Mucosa of descending colon (tissue), 3 donors: ENCODE measurements around the gene TBX20. TPM values are rescaled to one million over a fixed set of nuclear protein-coding genes. Genes with fewer than 3 reads are reported as not detected.

Experiments
- ATAC-seq: fragments of 200-7000 bp; cut with Tn5 transposase; one replicate; pipeline ENCODE4 v1.9.1; 2020; ENCODE audit warnings: mild to moderate bottlenecking, moderate library complexity
- DNase-seq, 3 donors: peaks; one replicate each; pipeline ENCODE4 v3.0.0-alpha.2; 2020
- H3K36me3 ChIP-seq: fragments of 200-600 bp; one replicate; pipeline ENCODE4 v1.8.0; 2021; ENCODE audit warnings: low read depth, mild to moderate bottlenecking
- H3K4me1 ChIP-seq: fragments of 200-600 bp; one replicate; pipeline ENCODE4 v1.8.0; 2021; ENCODE audit warnings: low read depth, mild to moderate bottlenecking
- H3K4me3 ChIP-seq: fragments of 200-600 bp; one replicate; pipeline ENCODE4 v1.8.0; 2021; ENCODE audit warnings: mild to moderate bottlenecking
- H3K9me3 ChIP-seq: fragments of 200-600 bp; one replicate; pipeline ENCODE4 v1.8.0; 2021; ENCODE audit warnings: mild to moderate bottlenecking
- intact Hi-C, 2 donors: fragments of 100-400 bp; cut with DNase I in 1 of 2; cut with micrococcal nuclease in 1 of 2; formaldehyde crosslinking; loops; one replicate each; pipeline versions ENCODE4 v1.11.0 to v1.11.1; 2022; cut with DNase I, micrococcal nuclease
- long read RNA-seq, 2 donors: library from polyadenylated mRNA; unstranded; transcript quantifications; one replicate each; pipeline ENCODE4 v2.0.0, GENCODE V29; 2019 to 2021
- total RNA-seq, 3 donors: library from RNA; stranded (reverse); fragmentation: NEBNext Ultra II Directional in 2 of 3; extraction: Animal tissue kit (Norgen Biotek cat#: 25700) in 2 of 3; gene quantifications; one replicate each; pipeline versions ENCODE4 v1.2.1 to v1.2.4, GENCODE V29; 2021 to 2023
- TF ChIP-seq, protein P1 (sequence below): fragments of 200-600 bp; IDR thresholded peaks from one replicate; pipeline ENCODE4 v1.8.0; 2022; ENCODE audit warnings: antibody characterized with exemption, mild to moderate bottlenecking
- donor health status: DM: no; HTN: no; CAD: no; lungs with moderate emphysema.
- donor health status: DM: no; HTN: no; CAD: no.
- donor health status: DM: no; HTN: yes; CAD: no.

Gene TBX20, protein sequence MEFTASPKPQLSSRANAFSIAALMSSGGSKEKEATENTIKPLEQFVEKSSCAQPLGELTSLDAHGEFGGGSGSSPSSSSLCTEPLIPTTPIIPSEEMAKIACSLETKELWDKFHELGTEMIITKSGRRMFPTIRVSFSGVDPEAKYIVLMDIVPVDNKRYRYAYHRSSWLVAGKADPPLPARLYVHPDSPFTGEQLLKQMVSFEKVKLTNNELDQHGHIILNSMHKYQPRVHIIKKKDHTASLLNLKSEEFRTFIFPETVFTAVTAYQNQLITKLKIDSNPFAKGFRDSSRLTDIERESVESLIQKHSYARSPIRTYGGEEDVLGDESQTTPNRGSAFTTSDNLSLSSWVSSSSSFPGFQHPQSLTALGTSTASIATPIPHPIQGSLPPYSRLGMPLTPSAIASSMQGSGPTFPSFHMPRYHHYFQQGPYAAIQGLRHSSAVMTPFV
- under 1 TPM in 1 of 3 donors, not detected in 2; 0.46 TPM for total RNA-seq
- long read RNA-seq, donor 1: 0 reads
- long read RNA-seq, donor 2: 0 reads

DNA sequence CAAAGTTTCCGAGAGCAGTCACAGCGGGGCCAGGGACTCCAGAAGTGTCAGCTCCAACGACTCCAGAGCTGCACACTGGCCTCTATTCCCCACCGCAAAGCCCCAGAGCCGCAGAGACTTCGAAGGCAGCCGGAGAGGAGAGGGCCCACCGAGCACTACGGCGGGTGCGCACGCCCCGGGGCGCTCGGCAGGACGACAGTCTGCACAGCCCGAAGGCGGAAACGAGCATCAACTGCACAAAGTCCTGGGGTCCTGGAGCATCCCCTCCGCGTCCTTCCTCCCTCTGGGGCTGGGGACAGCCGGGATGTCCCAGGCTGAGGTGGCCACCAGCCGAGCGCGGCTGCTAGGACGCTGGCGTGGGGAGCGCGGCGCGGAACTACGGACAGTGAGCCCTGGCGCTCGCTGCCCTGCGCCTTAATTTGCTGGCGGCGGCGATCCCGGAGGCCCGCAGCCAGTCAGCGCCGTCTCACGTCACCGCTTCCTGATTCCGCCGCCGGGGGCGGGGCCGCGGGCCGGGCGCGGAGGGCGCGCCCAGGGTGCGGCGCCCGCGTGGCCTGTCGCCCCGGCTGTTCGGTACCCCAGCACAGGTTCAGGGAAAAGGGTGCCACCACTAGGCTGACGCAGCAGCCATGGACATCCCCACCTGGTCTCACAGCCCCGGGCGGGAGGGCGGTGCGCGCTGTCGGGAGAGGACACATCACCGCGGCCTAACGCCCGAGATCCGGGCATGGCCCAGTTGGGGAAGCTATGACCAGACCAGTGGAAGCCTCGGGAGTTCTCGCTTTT is at the start of gene TBX20:
Gene TBX20, minus strand, starts transcription at position 391 of the 786 bp plus-strand sequence. CDS start 480 bp downstream, outside the sequence.
- Histone ChIP-seq H3K4me3 (no peak within 1 kb of the TSS), H3K9me3 (no peaks in the 10 kb centered on the region), H3K4me1 (peaks cover 8% of the 10 kb centered on the region), H3K36me3 (no peaks in the 10 kb centered on the region)
- TF ChIP-seq, protein P1, sequence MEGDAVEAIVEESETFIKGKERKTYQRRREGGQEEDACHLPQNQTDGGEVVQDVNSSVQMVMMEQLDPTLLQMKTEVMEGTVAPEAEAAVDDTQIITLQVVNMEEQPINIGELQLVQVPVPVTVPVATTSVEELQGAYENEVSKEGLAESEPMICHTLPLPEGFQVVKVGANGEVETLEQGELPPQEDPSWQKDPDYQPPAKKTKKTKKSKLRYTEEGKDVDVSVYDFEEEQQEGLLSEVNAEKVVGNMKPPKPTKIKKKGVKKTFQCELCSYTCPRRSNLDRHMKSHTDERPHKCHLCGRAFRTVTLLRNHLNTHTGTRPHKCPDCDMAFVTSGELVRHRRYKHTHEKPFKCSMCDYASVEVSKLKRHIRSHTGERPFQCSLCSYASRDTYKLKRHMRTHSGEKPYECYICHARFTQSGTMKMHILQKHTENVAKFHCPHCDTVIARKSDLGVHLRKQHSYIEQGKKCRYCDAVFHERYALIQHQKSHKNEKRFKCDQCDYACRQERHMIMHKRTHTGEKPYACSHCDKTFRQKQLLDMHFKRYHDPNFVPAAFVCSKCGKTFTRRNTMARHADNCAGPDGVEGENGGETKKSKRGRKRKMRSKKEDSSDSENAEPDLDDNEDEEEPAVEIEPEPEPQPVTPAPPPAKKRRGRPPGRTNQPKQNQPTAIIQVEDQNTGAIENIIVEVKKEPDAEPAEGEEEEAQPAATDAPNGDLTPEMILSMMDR: no peak
- ATAC-seq (peak; percentile 96), DNase-seq (peak; percentile 69 to 77 (median 71))
- intact Hi-C loops: no loop called here

DNA sequence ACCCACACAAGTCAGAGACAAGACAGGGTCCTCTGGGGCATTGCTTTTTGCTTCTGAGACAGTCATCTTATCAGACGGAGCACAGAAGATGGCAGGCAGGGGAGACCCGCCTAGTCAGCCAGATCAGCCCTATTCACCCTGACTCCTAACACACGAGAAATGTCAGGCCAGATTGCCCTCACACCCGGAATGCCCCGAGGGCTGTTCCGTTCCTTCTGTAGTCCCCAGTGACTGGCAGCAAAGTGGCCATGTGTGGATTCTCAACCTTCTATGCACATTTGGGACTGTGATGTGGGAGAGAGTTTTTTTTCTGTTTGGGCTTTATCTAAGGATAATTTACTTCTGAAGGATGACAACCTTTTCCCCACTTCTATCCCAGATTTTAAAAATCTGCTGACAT is 35.5 kb upstream of the TBX20 start:
- no peak overlapping the region for H3K4me3 ChIP-seq
- ATAC-seq (no peak), DNase-seq (no peak)
- H3K4me1 ChIP-seq: no peaks in the 10 kb centered on the region
- no peaks in the 10 kb centered on the region for H3K36me3 ChIP-seq
- TF ChIP-seq, protein P1: no peak
- intact Hi-C loops: no loop called here
- H3K9me3 ChIP-seq: no peaks in the 10 kb centered on the region

DNA sequence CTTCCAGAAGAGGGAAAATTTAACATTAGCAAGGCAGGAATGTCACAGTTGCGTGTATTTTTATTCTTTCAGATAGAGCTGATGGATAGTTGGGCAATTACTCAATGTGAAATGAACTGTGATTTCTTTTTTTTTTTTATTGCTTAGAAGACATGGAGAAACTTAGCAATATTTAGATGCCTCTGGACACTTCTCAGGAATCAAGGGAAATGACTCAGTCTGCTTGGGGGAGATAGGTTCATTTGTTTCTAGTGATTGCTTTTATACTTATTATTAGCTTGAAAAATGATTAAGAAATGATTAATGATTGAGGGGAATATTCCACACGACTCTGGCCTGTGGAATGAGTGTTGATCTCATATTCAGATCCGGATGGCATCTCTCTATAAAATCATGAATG is 33.1 kb upstream of the TBX20 start:
- no peaks in the 10 kb centered on the region for H3K36me3 ChIP-seq
- DNase-seq (no peak), ATAC-seq (no peak)
- TF ChIP-seq, protein P1: no peak
- H3K4me3 ChIP-seq: no peak overlapping the region
- no peaks in the 10 kb centered on the region for H3K9me3 ChIP-seq
- H3K4me1 ChIP-seq: no peaks in the 10 kb centered on the region
- intact Hi-C loops: no loop called here

DNA sequence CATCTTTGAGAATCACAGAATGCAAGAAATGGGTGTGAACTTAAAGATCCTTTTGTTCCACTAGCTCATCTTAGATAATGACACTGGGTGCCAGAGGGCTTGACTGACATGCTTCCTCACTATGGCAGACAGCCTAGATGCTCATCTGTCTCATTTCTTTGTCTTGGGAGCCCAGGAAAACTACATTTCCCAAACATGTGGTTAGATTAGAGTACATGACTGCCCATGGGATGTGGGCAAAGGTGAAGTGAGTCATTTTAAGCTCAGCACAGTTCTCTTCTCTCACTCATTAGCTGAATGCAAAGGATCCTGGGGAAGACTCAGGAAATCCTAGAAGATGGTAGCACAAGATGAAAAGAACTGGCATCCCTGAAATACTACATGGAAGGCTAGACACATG is 32.5 kb upstream of the TBX20 start:
- no peaks in the 10 kb centered on the region for H3K36me3 ChIP-seq
- ATAC-seq (no peak), DNase-seq (no peak)
- TF ChIP-seq, protein P1: no peak
- intact Hi-C loops: no loop called here
- H3K9me3 ChIP-seq: no peaks in the 10 kb centered on the region
- H3K4me1 ChIP-seq: no peaks in the 10 kb centered on the region
- H3K4me3 ChIP-seq: no peak overlapping the region

DNA sequence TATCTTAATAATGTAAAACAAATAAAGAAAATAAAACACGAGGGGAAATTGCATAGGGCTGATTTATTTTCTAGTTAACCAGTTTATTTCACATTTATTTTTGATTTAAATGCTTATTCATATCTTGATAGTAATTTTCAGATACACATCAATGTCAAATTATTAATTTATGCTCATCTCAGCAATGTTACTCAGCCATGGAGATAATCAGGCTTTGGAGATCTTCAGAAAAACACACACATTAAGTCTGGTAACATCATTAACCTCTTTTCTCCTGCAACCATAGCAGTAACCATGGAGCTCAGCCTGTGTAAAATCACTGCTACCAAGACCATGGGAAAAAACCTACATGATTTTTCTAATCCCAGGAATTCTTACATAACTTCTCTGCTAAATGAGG is 31.9 kb upstream of the TBX20 start:
- intact Hi-C loops: no loop called here
- TF ChIP-seq, protein P1: no peak
- DNase-seq (no peak), ATAC-seq (no peak)
- H3K4me3 ChIP-seq: no peak overlapping the region
- no peaks in the 10 kb centered on the region for H3K9me3 ChIP-seq
- no peaks in the 10 kb centered on the region for H3K36me3 ChIP-seq
- H3K4me1 ChIP-seq: no peaks in the 10 kb centered on the region
